ENCODE measurements around the gene CCL26.
"Not testable (repeated sequence)": the region's sequence is repeated elsewhere in the genome, so short reads cannot be mapped to it uniquely, and the experiment has no call there.

Gene CCL26

DNA sequence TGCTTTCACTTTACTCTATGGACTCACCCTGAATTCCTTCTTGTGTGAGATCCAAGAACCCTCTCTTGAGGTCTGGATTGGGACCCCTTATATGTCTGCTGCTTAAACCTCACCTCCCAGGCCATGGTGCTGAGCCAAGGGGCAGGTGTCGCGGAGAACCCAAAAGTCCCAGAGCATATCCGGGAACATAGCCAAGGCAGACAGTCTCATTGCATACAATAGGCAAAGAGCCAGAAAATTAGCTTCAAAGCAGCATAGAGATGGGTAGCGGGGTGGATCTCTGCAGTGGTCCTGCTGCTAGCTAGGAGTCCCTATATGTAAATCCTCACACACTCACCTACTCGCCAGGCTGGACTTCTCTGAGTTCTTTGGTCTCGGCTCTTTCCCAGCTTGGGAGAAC lies 36.1 kb upstream of the CCL26 start:
- no peaks in the 10 kb centered on the region for H3K9me3 ChIP-seq (ENCODE audit: control insufficient read depth, insufficient read depth, low read length)
- H3K4me3 ChIP-seq (ENCODE audit: low read depth, low read length), result no peak overlapping the region
- H3K27me3 ChIP-seq (ENCODE audit: control insufficient read depth, insufficient read depth, low read length), result no peaks in the 10 kb centered on the region
- H3K9ac ChIP-seq (ENCODE audit: low read depth, low read length), result no peak overlapping the region
- no peaks in the 10 kb centered on the region for H3K36me3 ChIP-seq (ENCODE audit: control insufficient read depth, insufficient read depth, low read length)
- H3K4me1 ChIP-seq (ENCODE audit: control insufficient read depth, insufficient read depth, low read length), result peaks cover 2% of the 10 kb centered on the region

- no peaks in the 10 kb centered on the region for H3K36me3 ChIP-seq (ENCODE audit: control insufficient read depth, insufficient read depth, low read length)
- no peaks in the 10 kb centered on the region for H3K27me3 ChIP-seq (ENCODE audit: control insufficient read depth, insufficient read depth, low read length)
- no peak overlapping the region for H3K4me3 ChIP-seq (ENCODE audit: low read depth, low read length)
- H3K9me3 ChIP-seq (ENCODE audit: control insufficient read depth, insufficient read depth, low read length), result no peaks in the 10 kb centered on the region
- peaks cover 2% of the 10 kb centered on the region for H3K4me1 ChIP-seq (ENCODE audit: control insufficient read depth, insufficient read depth, low read length)
- no peak overlapping the region for H3K9ac ChIP-seq (ENCODE audit: low read depth, low read length)
Observed at GRCh38 chr7:75807452-75807851, 35.4 kb upstream of the CCL26 start.

- no peak overlapping the region for H3K9ac ChIP-seq (ENCODE audit: low read depth, low read length)
- H3K36me3 ChIP-seq (ENCODE audit: control insufficient read depth, insufficient read depth, low read length), result no peaks in the 10 kb centered on the region
- H3K9me3 ChIP-seq (ENCODE audit: control insufficient read depth, insufficient read depth, low read length), result no peaks in the 10 kb centered on the region
- no peak overlapping the region for H3K4me3 ChIP-seq (ENCODE audit: low read depth, low read length)
- no peaks in the 10 kb centered on the region for H3K27me3 ChIP-seq (ENCODE audit: control insufficient read depth, insufficient read depth, low read length)
- H3K4me1 ChIP-seq (ENCODE audit: control insufficient read depth, insufficient read depth, low read length), result peaks cover 2% of the 10 kb centered on the region
Observed at GRCh38 chr7:75806560-75807307, 34.7 kb upstream of the CCL26 start.

DNA sequence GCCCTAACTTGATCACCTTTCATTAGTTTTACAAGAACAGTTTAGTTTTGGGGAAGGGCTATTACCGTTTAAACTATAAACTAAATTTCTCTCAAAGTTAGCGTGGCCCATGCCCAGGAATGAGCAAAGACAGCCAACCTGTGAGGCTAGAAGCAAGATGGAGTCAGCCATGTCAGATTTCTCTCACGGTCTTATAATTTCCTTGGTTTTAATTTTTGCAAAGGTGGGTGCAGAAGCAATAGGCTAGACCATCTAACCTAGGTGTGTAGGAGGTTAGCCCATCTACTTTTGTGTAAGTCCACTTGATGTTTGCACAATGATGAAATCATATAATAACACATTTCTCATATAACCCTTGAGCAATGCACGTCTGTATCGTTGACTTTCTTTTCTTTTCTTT lies 32.7 kb upstream of the CCL26 start:
- Histone ChIP-seq H3K4me3 (ENCODE audit: low read depth, low read length) (no peak overlapping the region), H3K9me3 (ENCODE audit: control insufficient read depth, insufficient read depth, low read length) (no peaks in the 10 kb centered on the region), H3K36me3 (ENCODE audit: control insufficient read depth, insufficient read depth, low read length) (no peaks in the 10 kb centered on the region), H3K9ac (ENCODE audit: low read depth, low read length) (no peak overlapping the region), H3K4me1 (ENCODE audit: control insufficient read depth, insufficient read depth, low read length) (peaks cover 2% of the 10 kb centered on the region), H3K27me3 (ENCODE audit: control insufficient read depth, insufficient read depth, low read length) (no peaks in the 10 kb centered on the region)

- Histone ChIP-seq H3K9ac (ENCODE audit: low read depth, low read length) (no peak overlapping the region), H3K4me3 (ENCODE audit: low read depth, low read length) (no peak overlapping the region), H3K27me3 (ENCODE audit: control insufficient read depth, insufficient read depth, low read length) (no peaks in the 10 kb centered on the region), H3K36me3 (ENCODE audit: control insufficient read depth, insufficient read depth, low read length) (no peaks in the 10 kb centered on the region), H3K4me1 (ENCODE audit: control insufficient read depth, insufficient read depth, low read length) (peaks cover 2% of the 10 kb centered on the region), H3K9me3 (ENCODE audit: control insufficient read depth, insufficient read depth, low read length) (no peaks in the 10 kb centered on the region)
Observed at GRCh38 chr7:75804004-75804403, 32.0 kb upstream of the CCL26 start.

DNA sequence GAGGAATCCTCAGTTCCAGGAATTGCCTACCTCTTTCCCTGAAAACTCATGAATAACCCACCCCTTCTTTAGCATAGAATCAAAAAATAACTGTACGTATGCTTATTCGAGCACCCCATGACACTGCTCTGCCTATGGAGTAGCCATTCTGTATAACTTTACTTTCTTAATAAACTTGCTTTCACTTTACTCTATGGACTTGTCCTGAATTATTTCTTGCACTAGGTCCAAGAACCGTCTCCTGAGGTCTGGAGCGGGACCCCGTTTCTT lies 30.5 kb upstream of the CCL26 start:
- H3K4me1 ChIP-seq (ENCODE audit: control insufficient read depth, insufficient read depth, low read length), result no peaks in the 10 kb centered on the region
- H3K9me3 ChIP-seq (ENCODE audit: control insufficient read depth, insufficient read depth, low read length), result no peaks in the 10 kb centered on the region

GRCh38 chr7:75798770-75799169 lies 26.8 kb upstream of the CCL26 start:
- no peaks in the 10 kb centered on the region for H3K9me3 ChIP-seq (ENCODE audit: control insufficient read depth, insufficient read depth, low read length)
- H3K27me3 ChIP-seq (ENCODE audit: control insufficient read depth, insufficient read depth, low read length), result no peaks in the 10 kb centered on the region
- H3K9ac ChIP-seq (ENCODE audit: low read depth, low read length), result no peak overlapping the region
- H3K4me3 ChIP-seq (ENCODE audit: low read depth, low read length), result no peak overlapping the region
- no peaks in the 10 kb centered on the region for H3K36me3 ChIP-seq (ENCODE audit: control insufficient read depth, insufficient read depth, low read length)
- H3K4me1 ChIP-seq (ENCODE audit: control insufficient read depth, insufficient read depth, low read length), result no peaks in the 10 kb centered on the region

More for the DNA sequence above, 30.5 kb upstream of the CCL26 start:
- Histone ChIP-seq H3K4me3 (ENCODE audit: low read depth, low read length) (no peak overlapping the region), H3K9ac (ENCODE audit: low read depth, low read length) (no peak overlapping the region), H3K36me3 (ENCODE audit: control insufficient read depth, insufficient read depth, low read length) (no peaks in the 10 kb centered on the region), H3K27me3 (ENCODE audit: control insufficient read depth, insufficient read depth, low read length) (no peaks in the 10 kb centered on the region)

GRCh38 chr7:75796420-75796819 lies 24.4 kb upstream of the CCL26 start:
- Histone ChIP-seq H3K4me1 (ENCODE audit: control insufficient read depth, insufficient read depth, low read length) (no peaks in the 10 kb centered on the region), H3K36me3 (ENCODE audit: control insufficient read depth, insufficient read depth, low read length) (no peaks in the 10 kb centered on the region), H3K9ac (ENCODE audit: low read depth, low read length) (no peak overlapping the region), H3K9me3 (ENCODE audit: control insufficient read depth, insufficient read depth, low read length) (no peaks in the 10 kb centered on the region), H3K27me3 (ENCODE audit: control insufficient read depth, insufficient read depth, low read length) (no peaks in the 10 kb centered on the region), H3K4me3 (ENCODE audit: low read depth, low read length) (no peak overlapping the region)

GRCh38 chr7:75795831-75796285 lies 23.8 kb upstream of the CCL26 start:
- no peaks in the 10 kb centered on the region for H3K9me3 ChIP-seq (ENCODE audit: control insufficient read depth, insufficient read depth, low read length)
- H3K36me3 ChIP-seq (ENCODE audit: control insufficient read depth, insufficient read depth, low read length), result no peaks in the 10 kb centered on the region
- no peak overlapping the region for H3K4me3 ChIP-seq (ENCODE audit: low read depth, low read length)
- no peak overlapping the region for H3K9ac ChIP-seq (ENCODE audit: low read depth, low read length)
- H3K27me3 ChIP-seq (ENCODE audit: control insufficient read depth, insufficient read depth, low read length), result no peaks in the 10 kb centered on the region
- H3K4me1 ChIP-seq (ENCODE audit: control insufficient read depth, insufficient read depth, low read length), result no peaks in the 10 kb centered on the region

DNA sequence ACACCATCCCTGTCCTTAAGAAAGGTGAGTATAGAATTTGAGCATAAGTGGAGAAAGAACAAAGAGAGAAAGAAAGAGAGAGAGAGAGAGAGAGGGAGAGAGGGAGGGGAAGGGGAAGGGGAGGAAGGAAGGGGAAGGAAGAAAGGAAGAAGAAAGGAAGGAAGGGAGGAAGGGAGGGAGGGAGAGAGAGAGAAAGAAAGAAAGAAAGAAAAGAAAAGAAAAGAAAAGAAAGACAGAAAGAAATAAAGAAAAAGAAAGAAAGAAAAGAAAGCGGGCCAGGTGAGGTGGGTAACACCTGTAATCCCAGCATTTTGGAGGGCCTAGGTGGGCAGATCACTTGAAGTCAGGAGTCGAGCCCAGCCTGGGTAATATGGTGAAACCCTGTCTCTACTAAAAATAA lies 21.7 kb upstream of the CCL26 start:
- H3K9me3 ChIP-seq (ENCODE audit: control insufficient read depth, insufficient read depth, low read length), result no peaks in the 10 kb centered on the region
- no peaks in the 10 kb centered on the region for H3K36me3 ChIP-seq (ENCODE audit: control insufficient read depth, insufficient read depth, low read length)
- H3K27me3 ChIP-seq (ENCODE audit: control insufficient read depth, insufficient read depth, low read length), result no peaks in the 10 kb centered on the region
- peaks cover 2% of the 10 kb centered on the region for H3K4me1 ChIP-seq (ENCODE audit: control insufficient read depth, insufficient read depth, low read length)
- H3K4me3 ChIP-seq (ENCODE audit: low read depth, low read length), result no peak overlapping the region
- no peak overlapping the region for H3K9ac ChIP-seq (ENCODE audit: low read depth, low read length)

DNA sequence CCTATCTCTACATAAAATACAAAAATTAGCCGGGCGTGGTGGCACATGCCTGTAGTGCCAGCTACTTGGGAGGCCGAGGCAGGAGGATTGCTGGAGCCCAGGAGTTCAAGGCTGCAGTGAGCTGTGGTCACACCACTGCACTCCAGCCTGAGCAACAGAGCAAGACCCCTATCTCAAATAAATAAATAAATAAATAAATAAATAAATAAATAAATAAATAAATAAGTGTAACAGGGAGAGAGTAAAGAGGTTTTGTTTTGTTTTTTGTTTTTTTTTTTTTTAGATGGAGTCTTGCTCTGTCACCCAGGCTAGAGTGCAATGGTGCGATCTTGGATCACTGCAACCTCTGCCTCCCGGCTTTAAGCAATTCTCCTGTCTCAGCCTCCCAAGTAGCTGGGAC lies 20.6 kb upstream of the CCL26 start:
- not testable (repeated sequence) for H3K36me3 ChIP-seq (ENCODE audit: control insufficient read depth, insufficient read depth, low read length); H3K4me3 ChIP-seq (ENCODE audit: low read depth, low read length); H3K27me3 ChIP-seq (ENCODE audit: control insufficient read depth, insufficient read depth, low read length); H3K9me3 ChIP-seq (ENCODE audit: control insufficient read depth, insufficient read depth, low read length); H3K4me1 ChIP-seq (ENCODE audit: control insufficient read depth, insufficient read depth, low read length); H3K9ac ChIP-seq (ENCODE audit: low read depth, low read length)

GRCh38 chr7:75789361-75789924 lies 17.4 kb upstream of the CCL26 start:
- no peaks in the 10 kb centered on the region for H3K9me3 ChIP-seq (ENCODE audit: control insufficient read depth, insufficient read depth, low read length)
- H3K9ac ChIP-seq (ENCODE audit: low read depth, low read length), result no peak overlapping the region
- peaks cover 5% of the 10 kb centered on the region for H3K4me1 ChIP-seq (ENCODE audit: control insufficient read depth, insufficient read depth, low read length)
- no peak overlapping the region for H3K4me3 ChIP-seq (ENCODE audit: low read depth, low read length)
- no peaks in the 10 kb centered on the region for H3K27me3 ChIP-seq (ENCODE audit: control insufficient read depth, insufficient read depth, low read length)
- H3K36me3 ChIP-seq (ENCODE audit: control insufficient read depth, insufficient read depth, low read length), result no peaks in the 10 kb centered on the region
